ENCODE measurements around the gene PLA2G6.
A peak's percentile ranks its signal among the peaks of the same experiment; 100 is the strongest.

The PLA2G6 gene

GRCh38 chr22:38078046-38078840, 103.4 kb downstream of the PLA2G6 start:
- no peak for DNase-seq
- in situ Hi-C loops (cut with MboI; ENCODE audit: low pct_unique_long_range_greater_than_20kb, low sequenced_read_pairs), result no loop called here

GRCh38 chr22:38077595-38077994, 104.0 kb downstream of the PLA2G6 start:
- DNase-seq, result no peak
- in situ Hi-C loops (cut with MboI; ENCODE audit: low pct_unique_long_range_greater_than_20kb, low sequenced_read_pairs), result no loop called here

- in situ Hi-C loops (cut with MboI; ENCODE audit: low pct_unique_long_range_greater_than_20kb, low sequenced_read_pairs), result no loop called here
- no peak for DNase-seq
Observed at GRCh38 chr22:38077096-38077495, 104.5 kb downstream of the PLA2G6 start.

- in situ Hi-C loops (cut with MboI; ENCODE audit: low pct_unique_long_range_greater_than_20kb, low sequenced_read_pairs), result no loop called here
- DNase-seq, result no peak
Observed at GRCh38 chr22:38075961-38076360, 105.7 kb downstream of the PLA2G6 start.

- DNase-seq, result no peak
Observed at GRCh38 chr22:38075105-38075825, 106.4 kb downstream of the PLA2G6 start.

GRCh38 chr22:38074181-38075104, 107.2 kb downstream of the PLA2G6 start:
- in situ Hi-C loops (cut with MboI; ENCODE audit: low pct_unique_long_range_greater_than_20kb, low sequenced_read_pairs), result no loop called here
- no peak for DNase-seq

More at GRCh38 chr22:38075105-38075825, 106.4 kb downstream of the PLA2G6 start:
- in situ Hi-C loops (cut with MboI; ENCODE audit: low pct_unique_long_range_greater_than_20kb, low sequenced_read_pairs), result no loop called here

GRCh38 chr22:38073150-38074130, 108.2 kb downstream of the PLA2G6 start:
- in situ Hi-C loops (cut with MboI; ENCODE audit: low pct_unique_long_range_greater_than_20kb, low sequenced_read_pairs), result no loop called here
- no peak for DNase-seq

- no peak for DNase-seq
- in situ Hi-C loops (cut with MboI; ENCODE audit: low pct_unique_long_range_greater_than_20kb, low sequenced_read_pairs), result no loop called here
Observed at GRCh38 chr22:38072322-38073149, 109.1 kb downstream of the PLA2G6 start.

- no peak for DNase-seq
- in situ Hi-C loops (cut with MboI; ENCODE audit: low pct_unique_long_range_greater_than_20kb, low sequenced_read_pairs), result no loop called here
Observed at GRCh38 chr22:38071421-38072321, 110.0 kb downstream of the PLA2G6 start.

- in situ Hi-C loops (cut with MboI; ENCODE audit: low pct_unique_long_range_greater_than_20kb, low sequenced_read_pairs), result no loop called here
- DNase-seq, result no peak
Observed at GRCh38 chr22:38070250-38070921, 111.2 kb downstream of the PLA2G6 start.

- peak; percentile 38 for DNase-seq
- in situ Hi-C loops (cut with MboI; ENCODE audit: low pct_unique_long_range_greater_than_20kb, low sequenced_read_pairs), result no loop called here
Observed at GRCh38 chr22:38069372-38070249, 112.0 kb downstream of the PLA2G6 start.

GRCh38 chr22:38068641-38069371, 112.8 kb downstream of the PLA2G6 start:
- DNase-seq, result no peak
- in situ Hi-C loops (cut with MboI; ENCODE audit: low pct_unique_long_range_greater_than_20kb, low sequenced_read_pairs), result no loop called here

GRCh38 chr22:38067761-38068360, 113.8 kb downstream of the PLA2G6 start:
- in situ Hi-C loops (cut with MboI; ENCODE audit: low pct_unique_long_range_greater_than_20kb, low sequenced_read_pairs), result no loop called here
- no peak for DNase-seq

- no peak for DNase-seq
- in situ Hi-C loops (cut with MboI; ENCODE audit: low pct_unique_long_range_greater_than_20kb, low sequenced_read_pairs), result no loop called here
Observed at GRCh38 chr22:38067028-38067415, 114.6 kb downstream of the PLA2G6 start.

Data from KBM-7 (cell line).